T-cell (primary cell): ENCODE measurements around the gene SHROOM3. TPM values are rescaled to one million over a fixed set of nuclear protein-coding genes. Genes with fewer than 3 reads are reported as not detected.

Experiments used
- ATAC-seq, 4 experiments: fragments of 200-7000 bp in 3 of 4; fragments of 150-1000 bp in 1 of 4; cut with Tn5 transposase; replicated peaks in 1 of 4; 1 replicate in 3 of 4; 2 replicates in 1 of 4; pipeline ENCODE4 v1.10.0; 2021; ENCODE audit warnings: moderate library complexity in 3 of 4, mild to moderate bottlenecking in 2 of 4, moderate number of reproducible peaks in 1 of 4
- CTCF ChIA-PET, 2 donors: fragments of 300-600 bp; sonication (Branson Sonifier 250); formaldehyde crosslinking; loops; one replicate each; lab custom pipeline; 2022; ENCODE audit warnings: antibody characterized with exemption in 2 of 2; lab: Charles Lee
- POLR2A ChIA-PET, 2 donors: fragments of 300-600 bp; sonication (Branson Sonifier 250); formaldehyde crosslinking; loops; one replicate each; lab custom pipeline; 2022; ENCODE audit warnings: antibody characterized with exemption in 2 of 2; lab: Charles Lee
- DNase-seq, 35 experiments: peaks; one replicate each; pipeline versions ENCODE4 v3.0.0 to v3.0.0-alpha.2; 2013 to 2023
- H3K27ac ChIP-seq: one replicate; pipeline ENCODE4 v1.5.1; 2013; ENCODE audit warnings: low read length
- H3K27me3 ChIP-seq, 2 experiments: replicated peaks in 1 of 2; 1 replicate in 1 of 2; 2 replicates in 1 of 2; pipeline versions ENCODE4 v1.6.1 to v1.7.0; 2013; ENCODE audit warnings: low read length in 1 of 2, mixed read lengths in 1 of 2; ENCODE audit not compliant: control insufficient read depth in 2 of 2, insufficient read depth in 2 of 2; ENCODE audit errors: extremely low read depth in 1 of 2
- H3K36me3 ChIP-seq, 2 donors: 1 replicate in 1 of 2; 2 replicates in 1 of 2; pipeline versions ENCODE4 v1.6.1 to v1.7.0; 2013; ENCODE audit warnings: low read length in 1 of 2; ENCODE audit not compliant: control insufficient read depth in 2 of 2, insufficient read depth in 1 of 2; ENCODE audit errors: extremely low read depth in 1 of 2
- H3K4me1 ChIP-seq, 2 experiments: 1 replicate in 1 of 2; 2 replicates in 1 of 2; pipeline versions ENCODE4 v1.6.1 to v1.7.0; 2013; ENCODE audit warnings: low read length in 2 of 2, mixed read lengths in 1 of 2; ENCODE audit not compliant: insufficient read depth in 2 of 2, control insufficient read depth in 1 of 2; ENCODE audit errors: extremely low read depth in 1 of 2
- H3K4me3 ChIP-seq, 2 donors: 1 replicate in 1 of 2; 2 replicates in 1 of 2; pipeline versions ENCODE4 v1.5.1 to v1.7.0; 2013; ENCODE audit warnings: mild to moderate bottlenecking in 2 of 2, low read length in 1 of 2, moderate library complexity in 1 of 2; ENCODE audit not compliant: control insufficient read depth in 1 of 2; ENCODE audit errors: extremely low read depth in 1 of 2
- H3K9me3 ChIP-seq: 2 replicates; pipeline ENCODE4 v1.7.0; 2013
- H3K27ac Mint-ChIP-seq, 2 donors: one replicate each; pipeline ENCODE4 v1.8.0; 2020 to 2021; ENCODE audit warnings: mild to moderate bottlenecking in 2 of 2, mixed read lengths in 2 of 2
- H3K27me3 Mint-ChIP-seq, 2 donors: one replicate each; pipeline ENCODE4 v1.8.0; 2021 to 2022; ENCODE audit warnings: mixed read lengths in 2 of 2
- H3K36me3 Mint-ChIP-seq: one replicate; pipeline ENCODE4 v1.8.0; 2021; ENCODE audit warnings: mixed read lengths
- H3K4me1 Mint-ChIP-seq, 3 donors: one replicate each; pipeline ENCODE4 v1.8.0; 2020 to 2022; ENCODE audit warnings: mixed read lengths in 3 of 3, mild to moderate bottlenecking in 1 of 3
- H3K4me3 Mint-ChIP-seq, 3 donors: one replicate each; pipeline ENCODE4 v1.8.0; 2020 to 2022; ENCODE audit warnings: mild to moderate bottlenecking in 3 of 3, mixed read lengths in 3 of 3, moderate library complexity in 3 of 3
- H3K9me3 Mint-ChIP-seq, 3 donors: one replicate each; pipeline ENCODE4 v1.8.0; 2020 to 2022; ENCODE audit warnings: mixed read lengths in 3 of 3
- WGBS: methylation state at CpG from one replicate; pipeline ENCODE4 v1.1.5; 2013; ENCODE audit warnings: missing lambda C conversion rate; ENCODE audit not compliant: insufficient coverage; 5-methylcytosine and 5-hydroxymethylcytosine counted together
- total RNA-seq, 35 experiments: library from RNA in 6 of 35; stranded (reverse) in 6 of 35; fragments of 120-200 nt in 1 of 35; gene quantifications; one replicate each; pipeline versions ENCODE4 v1.2.1 to v1.2.4 and lab custom pipeline; 2013 to 2026

SHROOM3 gene
- total RNA-seq (1 to 10 TPM in 1 of 5 donors, under 1 TPM in 2, not detected in 2; 0.22 to 1.1 (median 0.33) TPM), total RNA-seq (lab: John Stamatoyannopoulos, UW) (0 to 0.21 (median 0) reads per million in 29 experiments)
- 0.18 TPM for total RNA-seq (2013)

DNA sequence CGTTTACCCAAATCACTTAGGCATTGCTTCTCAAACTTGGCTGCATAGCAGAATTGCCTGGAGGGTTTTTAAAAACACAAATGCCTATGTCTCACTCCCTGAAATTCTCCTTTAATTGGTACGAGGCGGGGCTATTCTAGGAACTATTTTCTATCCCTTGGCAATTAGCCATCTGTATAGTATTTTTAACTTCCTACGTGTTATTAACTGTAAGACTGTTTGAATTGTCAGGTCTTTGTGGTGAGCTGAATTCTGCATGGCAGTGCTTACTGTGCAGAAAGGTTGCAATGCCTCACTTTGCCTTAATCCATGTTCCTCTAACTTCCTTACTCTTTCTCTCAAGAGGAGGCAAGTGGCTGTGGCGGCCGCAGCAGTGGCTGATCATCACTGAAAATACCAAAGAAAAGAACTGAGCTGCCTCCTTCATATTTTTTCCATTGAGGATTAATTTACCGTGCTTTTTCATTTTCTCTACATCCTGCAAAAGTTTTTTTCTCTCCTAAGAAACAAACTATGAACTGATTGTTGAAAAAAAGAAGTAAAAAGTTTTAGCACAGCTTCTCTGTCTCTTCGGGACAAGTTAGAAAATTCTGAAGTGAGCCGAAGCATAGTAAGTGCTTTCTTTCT, at the start of gene SHROOM3:
Gene SHROOM3, plus strand, starts transcription at position 329 of the 627 bp plus-strand sequence. CDS start 824 bp downstream, outside the sequence.
- ChIA-PET CTCF (no interaction called here), POLR2A (interaction anchor here in 1 of 2 donors (0.5 kb wide), 1 partner anchor 10 kb away, joined by 5 read pairs; no protein-coding TSS in a partner anchor)
- Mint-ChIP-seq H3K9me3 (no peaks in the 10 kb centered on the region), H3K36me3 (no peaks in the 10 kb centered on the region), H3K4me1 (peaks cover 0 to 5% (median 3%) of the 10 kb centered on the region in 3 donors), H3K4me3 (no peak within 1 kb of the TSS), H3K27me3 (peaks cover 26 to 46% of the 10 kb centered on the region in 2 donors), H3K27ac (no peak within 1 kb of the TSS)
- Histone ChIP-seq H3K9me3 (no peaks in the 10 kb centered on the region), H3K36me3 (no peaks in the 10 kb centered on the region), H3K27ac (no peak within 1 kb of the TSS), H3K4me1 (peaks cover 0 to 2% of the 10 kb centered on the region in 2 experiments), H3K4me3 (no peak within 1 kb of the TSS), H3K27me3 (peaks cover 0 to 7% of the 10 kb centered on the region in 2 experiments)
- WGBS = 33% methylated on average over 1 of the region's 9 CpGs
- DNase-seq = no peak
- ATAC-seq = no peak

- Histone ChIP-seq H3K4me1 (no peaks in the 10 kb centered on the region), H3K36me3 (no peaks in the 10 kb centered on the region), H3K4me3 (no peak overlapping the region), H3K27me3 (peaks cover 0 to 17% of the 10 kb centered on the region in 2 experiments), H3K27ac (no peak overlapping the region), H3K9me3 (no peaks in the 10 kb centered on the region)
- POLR2A ChIA-PET = no interaction called here
- H3K27me3 Mint-ChIP-seq = peaks cover 21 to 31% of the 10 kb centered on the region in 2 donors
- no peak overlapping the region for H3K27ac Mint-ChIP-seq
- ATAC-seq = no peak
- H3K4me3 Mint-ChIP-seq = no peak overlapping the region
- WGBS = no CpG with 5 or more reads among the region's 6 CpGs
- H3K36me3 Mint-ChIP-seq = no peaks in the 10 kb centered on the region
- no peak for DNase-seq
- CTCF ChIA-PET = no interaction called here
- no peaks in the 10 kb centered on the region for H3K4me1 Mint-ChIP-seq
- H3K9me3 Mint-ChIP-seq = peaks cover 16 to 24% (median 22%) of the 10 kb centered on the region in 3 donors
Observed at GRCh38 chr4:76385974-76386373, 49.1 kb upstream of the SHROOM3 start.

DNA sequence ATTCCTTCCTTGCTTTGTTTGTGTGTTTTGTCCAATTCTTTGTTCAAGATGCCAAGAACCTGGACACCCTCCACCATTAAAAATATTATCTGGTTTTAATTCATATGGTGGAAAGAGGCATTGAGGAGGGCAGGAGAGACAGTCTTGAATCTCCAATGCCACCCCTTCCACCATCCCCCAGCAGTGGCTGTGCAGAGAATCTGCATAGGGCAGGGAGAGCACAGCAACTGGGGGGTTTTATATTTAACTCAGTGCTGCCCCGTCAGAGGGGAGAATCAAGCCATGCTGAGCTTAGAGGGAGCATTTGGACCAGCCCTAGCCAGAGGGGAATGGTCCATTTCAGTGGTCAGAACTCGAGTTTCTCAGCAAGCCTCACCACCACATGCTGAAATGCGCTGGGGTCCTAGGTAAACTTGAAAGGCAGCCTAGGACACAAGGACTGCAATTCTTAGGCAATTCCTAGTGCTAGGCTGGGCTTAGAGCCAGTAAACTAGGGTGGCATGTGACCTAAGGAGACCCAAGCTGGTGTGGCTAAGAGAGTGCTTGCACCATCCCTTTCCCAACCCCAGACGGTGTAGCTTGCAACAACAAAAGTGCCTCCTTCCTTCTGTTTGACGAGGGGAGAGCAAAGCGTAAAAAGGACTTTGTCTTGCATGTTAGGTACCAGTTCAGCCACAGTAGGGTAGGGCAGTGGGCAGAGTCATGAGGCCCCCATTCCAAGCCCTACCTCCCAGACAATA, 48.3 kb upstream of the SHROOM3 start:
- ATAC-seq = no peak
- Histone ChIP-seq H3K9me3 (no peaks in the 10 kb centered on the region), H3K4me3 (no peak overlapping the region), H3K36me3 (no peaks in the 10 kb centered on the region), H3K27me3 (peaks cover 0 to 17% of the 10 kb centered on the region in 2 experiments), H3K27ac (no peak overlapping the region), H3K4me1 (no peaks in the 10 kb centered on the region)
- ChIA-PET POLR2A (no interaction called here), CTCF (no interaction called here)
- peaks cover 22 to 31% of the 10 kb centered on the region in 2 donors for H3K27me3 Mint-ChIP-seq
- no peak overlapping the region for H3K27ac Mint-ChIP-seq
- no peak for DNase-seq
- 94% methylated on average over 3 of the region's 6 CpGs for WGBS
- no peaks in the 10 kb centered on the region for H3K4me1 Mint-ChIP-seq
- H3K36me3 Mint-ChIP-seq = no peaks in the 10 kb centered on the region
- peaks cover 16 to 25% (median 24%) of the 10 kb centered on the region in 3 donors for H3K9me3 Mint-ChIP-seq
- H3K4me3 Mint-ChIP-seq = no peak overlapping the region

GRCh38 chr4:76388160-76388908, 46.7 kb upstream of the SHROOM3 start:
- H3K4me1 Mint-ChIP-seq = no peaks in the 10 kb centered on the region
- CTCF ChIA-PET = no interaction called here
- H3K27me3 Mint-ChIP-seq = peaks cover 31 to 40% of the 10 kb centered on the region in 2 donors
- no peak overlapping the region for H3K4me3 ChIP-seq
- H3K36me3 ChIP-seq = no peaks in the 10 kb centered on the region
- H3K4me1 ChIP-seq = no peaks in the 10 kb centered on the region
- peaks cover 0 to 17% of the 10 kb centered on the region in 2 experiments for H3K27me3 ChIP-seq
- H3K9me3 Mint-ChIP-seq = peaks cover 23 to 27% (median 27%) of the 10 kb centered on the region in 3 donors
- H3K4me3 Mint-ChIP-seq = no peak overlapping the region
- POLR2A ChIA-PET = interaction anchor here in 1 of 2 donors (1.1 kb wide), 1 partner anchor 847 kb away, joined by 5 read pairs; no protein-coding TSS in a partner anchor
- ATAC-seq (no peak), DNase-seq (no peak)
- 75% methylated on average over 2 of the region's 3 CpGs for WGBS
- H3K27ac Mint-ChIP-seq = no peak overlapping the region
- peaks cover 2% of the 10 kb centered on the region for H3K9me3 ChIP-seq
- H3K36me3 Mint-ChIP-seq = no peaks in the 10 kb centered on the region
- no peak overlapping the region for H3K27ac ChIP-seq

- H3K9me3 ChIP-seq = no peaks in the 10 kb centered on the region
- WGBS = 79% methylated on average over 2 of the region's 3 CpGs
- no peak overlapping the region for H3K4me3 ChIP-seq
- no peak for ATAC-seq
- DNase-seq = no peak
- CTCF ChIA-PET = no interaction called here
- H3K27ac ChIP-seq = no peak overlapping the region
- Mint-ChIP-seq H3K27me3 (peaks cover 12 to 16% of the 10 kb centered on the region in 2 donors), H3K36me3 (no peaks in the 10 kb centered on the region), H3K4me1 (no peaks in the 10 kb centered on the region), H3K27ac (no peak overlapping the region), H3K4me3 (no peak overlapping the region), H3K9me3 (peaks cover 5 to 6% (median 5%) of the 10 kb centered on the region in 3 donors)
- H3K4me1 ChIP-seq = no peaks in the 10 kb centered on the region
- H3K36me3 ChIP-seq = no peaks in the 10 kb centered on the region
- POLR2A ChIA-PET = no interaction called here
- no peaks in the 10 kb centered on the region for H3K27me3 ChIP-seq
Observed at GRCh38 chr4:76401654-76402053, 33.4 kb upstream of the SHROOM3 start.

DNA sequence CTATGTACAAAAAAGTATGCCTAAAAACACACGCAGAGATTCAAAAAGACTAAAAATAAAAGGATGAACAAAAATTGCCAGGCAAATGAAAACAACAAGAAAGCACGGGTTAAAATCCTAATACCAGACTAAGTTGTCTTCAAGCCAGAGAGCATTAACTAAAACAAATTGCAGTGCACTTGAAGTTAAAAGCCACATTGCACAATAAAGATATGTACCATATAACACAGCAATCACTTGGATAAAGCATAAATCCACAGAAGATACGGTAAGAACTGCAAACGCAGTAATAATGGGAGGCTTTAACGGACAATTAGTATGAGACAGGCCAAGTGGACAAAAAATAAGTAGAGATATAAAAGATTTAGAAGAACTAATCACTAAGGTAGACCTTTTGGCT, 28.9 kb upstream of the SHROOM3 start:
- H3K4me1 Mint-ChIP-seq = peaks cover 5 to 9% (median 7%) of the 10 kb centered on the region in 3 donors

More for the DNA sequence above, 28.9 kb upstream of the SHROOM3 start:
- Histone ChIP-seq H3K27me3 (no peaks in the 10 kb centered on the region), H3K4me3 (no peak overlapping the region), H3K9me3 (no peaks in the 10 kb centered on the region), H3K27ac (no peak overlapping the region), H3K36me3 (no peaks in the 10 kb centered on the region), H3K4me1 (no peaks in the 10 kb centered on the region)
- no peak overlapping the region for H3K4me3 Mint-ChIP-seq
- DNase-seq (no peak), ATAC-seq (no peak)
- H3K36me3 Mint-ChIP-seq = no peaks in the 10 kb centered on the region
- POLR2A ChIA-PET = no interaction called here
- peaks cover 3% of the 10 kb centered on the region in 2 donors for H3K27me3 Mint-ChIP-seq
- no peak overlapping the region for H3K27ac Mint-ChIP-seq
- no CpG with 5 or more reads among the region's 5 CpGs for WGBS
- CTCF ChIA-PET = no interaction called here
- H3K9me3 Mint-ChIP-seq = no peaks in the 10 kb centered on the region
